Stromal cell of bone marrow (primary cell): Measurements from ENCODE around the gene CWC15.
"Not testable (repeated sequence)": the region's sequence is repeated elsewhere in the genome, so short reads cannot be mapped to it uniquely, and the experiment has no call there.

ENCODE experiments used
- DNase-seq: peaks from one replicate; pipeline ENCODE4 v3.0.0-alpha.2; 2012; ENCODE audit warnings: low read depth

CWC15 gene

GRCh38 chr11:94913718-94914394, 59.5 kb downstream of the CWC15 start:
- not testable (repeated sequence) for DNase-seq

- DNase-seq: no peak
These were observed 60.5 kb downstream of the CWC15 start for GRCh38 chr11:94912806-94913205.
